H1 (cell line): Measurements from ENCODE around the gene TNIP3. TPM values are rescaled to one million over a fixed set of nuclear protein-coding genes. Genes with fewer than 3 reads are reported as not detected.

Experiments
- CTCF ChIA-PET: fragments of 300-600 bp; sonication (Branson Sonifier 250); formaldehyde crosslinking; loops from one replicate; lab custom pipeline; 2021; ENCODE audit not compliant: partially characterized antibody; lab: Charles Lee
- POLR2A ChIA-PET: fragments of 300-600 bp; sonication (Branson Sonifier 250); formaldehyde crosslinking; loops from one replicate; lab custom pipeline; 2021; ENCODE audit warnings: inconsistent platforms; ENCODE audit not compliant: partially characterized antibody; lab: Charles Lee
- DNase-seq, 2 experiments: peaks; one replicate each; pipeline versions ENCODE4 v3.0.0 to v3.0.0-alpha.2; 2010 to 2022; ENCODE audit warnings: low spot score in 2 of 2, low read depth in 1 of 2, mixed read lengths in 1 of 2
- FAIRE-seq: peaks from 2 replicates; lab custom pipeline; 2011; peaks lifted over from hg19 to GRCh38; lab: Jason Lieb, UNC
- H2AFZ ChIP-seq: 2 replicates; pipeline ENCODE4 v1.8.1; 2012; ENCODE audit warnings: low read length, inconsistent platforms
- H2AK5ac ChIP-seq: 2 replicates; pipeline ENCODE4 v1.6.1; 2013; ENCODE audit warnings: low read depth, low read length
- H2BK120ac ChIP-seq: replicated peaks from 2 replicates; pipeline ENCODE3; 2013; ENCODE audit warnings: low read depth, low read length, inconsistent platforms
- H2BK12ac ChIP-seq: 2 replicates; pipeline ENCODE4 v1.6.1; 2013; ENCODE audit warnings: low read depth, low read length
- H2BK15ac ChIP-seq: 2 replicates; pipeline ENCODE4 v1.6.1; 2013; ENCODE audit warnings: low read length
- H2BK20ac ChIP-seq: 2 replicates; pipeline ENCODE4 v1.6.1; 2013; ENCODE audit warnings: low read length
- H2BK5ac ChIP-seq: 2 replicates; pipeline ENCODE4 v1.6.1; 2013; ENCODE audit warnings: low read depth, low read length
- H3K14ac ChIP-seq: 2 replicates; pipeline ENCODE4 v1.6.1; 2013; ENCODE audit warnings: inconsistent platforms; ENCODE audit not compliant: insufficient read length
- H3K18ac ChIP-seq: 2 replicates; pipeline ENCODE4 v1.6.1; 2013; ENCODE audit warnings: low read length; ENCODE audit errors: extremely low read depth
- H3K23ac ChIP-seq: 2 replicates; pipeline ENCODE4 v1.6.1; 2013; ENCODE audit warnings: inconsistent platforms; ENCODE audit not compliant: insufficient read length
- H3K23me2 ChIP-seq: 2 replicates; pipeline ENCODE4 v1.6.1; 2013; ENCODE audit warnings: low read depth, low read length
- H3K27ac ChIP-seq: 2 replicates; pipeline ENCODE4 v1.6.1; 2011; ENCODE audit warnings: low read depth, low read length, inconsistent platforms
- H3K27me3 ChIP-seq, 4 experiments: replicated peaks in 1 of 4; 1 replicate in 1 of 4; 2 replicates in 3 of 4; pipeline versions ENCODE4 v1.6.1 to v1.8.1; 2011 to 2013; ENCODE audit warnings: low read length in 3 of 4, mild to moderate bottlenecking in 3 of 4, inconsistent platforms in 2 of 4, mixed read lengths in 2 of 4, moderate library complexity in 1 of 4; ENCODE audit not compliant: control insufficient read depth in 3 of 4, insufficient read depth in 3 of 4; ENCODE audit errors: extremely low read depth in 1 of 4
- H3K36me3 ChIP-seq, 4 experiments: 2 replicates each; pipeline versions ENCODE4 v1.6.1 to v1.8.1; 2011 to 2013; ENCODE audit warnings: mild to moderate bottlenecking in 4 of 4, low read length in 3 of 4, moderate library complexity in 2 of 4, control low read depth in 1 of 4, inconsistent platforms in 1 of 4; ENCODE audit not compliant: insufficient read depth in 4 of 4, control insufficient read depth in 2 of 4
- H3K4ac ChIP-seq: replicated peaks from 2 replicates; pipeline ENCODE3; 2013; ENCODE audit warnings: low read length, low read depth, mixed read lengths, inconsistent platforms; ENCODE audit not compliant: insufficient read length
- H3K4me1 ChIP-seq, 4 experiments: replicated peaks in 1 of 4; 1 replicate in 1 of 4; 2 replicates in 3 of 4; pipeline versions ENCODE4 v1.6.1 to v1.8.1; 2011 to 2013; ENCODE audit warnings: low read length in 3 of 4, inconsistent platforms in 2 of 4, mixed read lengths in 1 of 4; ENCODE audit not compliant: insufficient read depth in 4 of 4, control insufficient read depth in 3 of 4
- H3K4me2 ChIP-seq, 2 experiments: 2 replicates each; pipeline versions ENCODE4 v1.6.1 to v1.8.1; 2011 to 2013; ENCODE audit warnings: low read depth in 2 of 2, low read length in 2 of 2, control low read depth in 1 of 2, inconsistent platforms in 1 of 2, mild to moderate bottlenecking in 1 of 2; ENCODE audit not compliant: insufficient read depth in 1 of 2
- H3K4me3 ChIP-seq, 4 experiments: fragments of 200-600, 300-600 bp in 1 of 4; sonication (generic), shearing (Covaris generic), sonication (Bioruptor Twin) in 1 of 4; 2 replicates each; pipeline versions ENCODE4 v1.5.1 to v1.8.1; 2011 to 2016; ENCODE audit warnings: low read length in 4 of 4, low read depth in 3 of 4, control low read depth in 2 of 4, inconsistent platforms in 2 of 4, mild to moderate bottlenecking in 2 of 4, mixed read lengths in 1 of 4, moderate library complexity in 1 of 4; ENCODE audit not compliant: insufficient read depth in 2 of 4; ENCODE audit errors: extremely low read depth in 1 of 4
- H3K56ac ChIP-seq: replicated peaks from 2 replicates; pipeline ENCODE3; 2013; ENCODE audit warnings: low read depth, mild to moderate bottlenecking, mixed read lengths, low read length, inconsistent platforms; ENCODE audit not compliant: insufficient read length
- H3K79me1 ChIP-seq: 2 replicates; pipeline ENCODE4 v1.6.1; 2013; ENCODE audit warnings: low read depth, low read length, control low read depth
- H3K79me2 ChIP-seq, 2 experiments: 2 replicates each; pipeline versions ENCODE4 v1.6.1 to v1.8.1; 2012 to 2013; ENCODE audit warnings: low read length in 2 of 2, mild to moderate bottlenecking in 2 of 2, inconsistent platforms in 1 of 2; ENCODE audit not compliant: insufficient read depth in 2 of 2, control insufficient read depth in 1 of 2
- H3K9ac ChIP-seq, 4 experiments: replicated peaks in 1 of 4; 1 replicate in 1 of 4; 2 replicates in 3 of 4; pipeline versions ENCODE4 v1.6.1 to v1.8.1; 2011 to 2013; ENCODE audit warnings: low read depth in 3 of 4, low read length in 3 of 4, control low read depth in 2 of 4, mild to moderate bottlenecking in 2 of 4, moderate library complexity in 2 of 4, inconsistent platforms in 1 of 4; ENCODE audit errors: extremely low read depth in 1 of 4
- H3K9me3 ChIP-seq, 2 experiments: 2 replicates each; pipeline versions ENCODE4 v1.6.1 to v1.8.1; 2012 to 2013; ENCODE audit warnings: mild to moderate bottlenecking in 2 of 2, moderate library complexity in 2 of 2, control low read depth in 1 of 2, inconsistent platforms in 1 of 2, low read depth in 1 of 2, low read length in 1 of 2, mixed read lengths in 1 of 2; ENCODE audit not compliant: insufficient read depth in 2 of 2
- H4K20me1 ChIP-seq, 2 experiments: replicated peaks in 1 of 2; 2 replicates each; pipeline versions ENCODE3 to v1.8.1; 2011 to 2013; ENCODE audit warnings: inconsistent platforms in 2 of 2, low read length in 2 of 2, mild to moderate bottlenecking in 1 of 2; ENCODE audit not compliant: insufficient read depth in 2 of 2, control insufficient read depth in 1 of 2
- H4K5ac ChIP-seq: 2 replicates; pipeline ENCODE4 v1.6.1; 2013; ENCODE audit warnings: low read length, low read depth, mixed read lengths, inconsistent platforms; ENCODE audit not compliant: insufficient read length
- H4K8ac ChIP-seq: 2 replicates; pipeline ENCODE4 v1.8.0; 2013; ENCODE audit warnings: mild to moderate bottlenecking, moderate library complexity, low read length, inconsistent platforms; ENCODE audit not compliant: insufficient read depth; ENCODE audit errors: extremely low read depth
- H4K91ac ChIP-seq: replicated peaks from 2 replicates; pipeline ENCODE3; 2013; ENCODE audit warnings: low read length, mixed read lengths, inconsistent platforms; ENCODE audit not compliant: insufficient read length
- EZH2 ChIP-seq: fragments of 200-600 bp; sonication (generic); IDR thresholded peaks from 2 replicates; pipeline ENCODE4 v1.7.1; 2012; ENCODE audit warnings: low read depth, mild to moderate bottlenecking, moderate library complexity, low read length, inconsistent platforms; ENCODE audit not compliant: severe bottlenecking
- RBBP5 ChIP-seq: IDR thresholded peaks from 2 replicates; pipeline ENCODE4 v1.7.1; 2012; ENCODE audit warnings: low read depth, mild to moderate bottlenecking, inconsistent platforms, low read length, moderate library complexity, borderline replicate concordance
- SIX5 ChIP-seq: IDR thresholded peaks from 2 replicates; pipeline ENCODE4 v1.6.1; 2011; ENCODE audit warnings: mild to moderate bottlenecking, low read depth, low read length
- SRF ChIP-seq: IDR thresholded peaks from 2 replicates; pipeline ENCODE4 v1.6.1; 2011; ENCODE audit warnings: mild to moderate bottlenecking, low read depth, low read length, moderate library complexity
- WGBS, 2 experiments: shearing (Covaris generic) in 1 of 2; methylation state at CpG; one replicate each; pipeline versions ENCODE4 v1.1.6 to v1.1.7; 2013 to 2015; ENCODE audit warnings: low lambda C conversion rate in 2 of 2, mixed read lengths in 2 of 2, inconsistent platforms in 1 of 2, low coverage in 1 of 2, missing lambda C conversion rate in 1 of 2; ENCODE audit not compliant: insufficient replicate concordance in 2 of 2, insufficient coverage in 1 of 2, insufficient read length in 1 of 2; ENCODE audit errors: extremely low coverage in 1 of 2, missing lambda C conversion rate in 1 of 2; 5-methylcytosine and 5-hydroxymethylcytosine counted together
- polyA plus RNA-seq, 7 experiments: library from polyadenylated mRNA; depleted of rRNA in 3 of 7; stranded (reverse) in 5 of 7; unstranded in 2 of 7; fragments of >200 nt in 5 of 7; fragments of 200-250 nt in 2 of 7; gene quantifications; 1 replicate in 5 of 7; 2 replicates in 1 of 7; 4 replicates in 1 of 7; pipeline versions ENCODE4 v1.2.1 to v1.2.3, GENCODE V29; 2011 to 2013; ENCODE audit warnings: missing spikeins in 2 of 7, mixed read lengths in 2 of 7
- total RNA-seq: library from RNA; stranded (reverse); fragmentation: NEBNext Ultra II Directional; extraction: Animal tissue kit (Norgen Biotek cat#: 25700); gene quantifications from 2 replicates; pipeline ENCODE4 v1.2.1, GENCODE V29; 2021

Gene TNIP3
- total and polyA plus RNA-seq, 2 of the 8 experiments (the other 6 are each of a cell fraction or from before 2014, with no cell fraction given) = not detected

- Histone ChIP-seq H3K9ac (no peak overlapping the region), H3K79me2 (no peaks in the 10 kb centered on the region), H3K27me3 (no peaks in the 10 kb centered on the region), H3K4me2 (no peak overlapping the region), H2BK15ac (no peak overlapping the region), H3K4ac (no peak overlapping the region), H3K14ac (no peak overlapping the region), H4K5ac (peak overlapping the region; percentile 15), H2AFZ (no peak overlapping the region), H3K56ac (no peak overlapping the region), H3K27ac (no peak overlapping the region), H4K20me1 (no peaks in the 10 kb centered on the region), H2AK5ac (no peak overlapping the region), H2BK20ac (no peak overlapping the region), H2BK120ac (no peak overlapping the region), H4K8ac (no peak overlapping the region), H3K4me3 (no peak overlapping the region), H2BK12ac (no peak overlapping the region), H3K36me3 (no peaks in the 10 kb centered on the region), H4K91ac (no peak overlapping the region), H3K18ac (no peak overlapping the region), H3K9me3 (no peaks in the 10 kb centered on the region; a peak in 1 of 4 replicates), H3K23ac (no peak overlapping the region), H3K4me1 (peaks cover 0 to 5% (median 0%) of the 10 kb centered on the region in 4 experiments; a peak in 2 of 7 replicates), H2BK5ac (no peak overlapping the region), H3K79me1 (no peaks in the 10 kb centered on the region), H3K23me2 (no peaks in the 10 kb centered on the region)
- TF ChIP-seq SIX5 (no peak), RBBP5 (no peak), EZH2 (no peak), SRF (no peak)
- DNase-seq (no peak), FAIRE-seq (no peak)
- ChIA-PET CTCF (interaction anchor here (1.0 to 4.0 kb wide), 7 partner anchors 9 to 611 kb away, joined by 3 to 43 read pairs (median 6); no protein-coding TSS in a partner anchor), POLR2A (no interaction called here)
- 73% methylated on average over 3 of the region's 3 CpGs; no CpG with 5 or more reads in 1 of the 2 experiments for WGBS, 2 experiments
Measured at GRCh38 chr4:121189326-121190215, 25.4 kb upstream of the TNIP3 start.
